Gastroesophageal sphincter (tissue), 3 donors: ENCODE results near the gene CREM.

Source experiments
- CTCF ChIP-seq, 4 experiments: fragments of 200-600 bp in 2 of 4; fragments of 450-650 bp in 2 of 4; sonication (generic) in 1 of 4; IDR thresholded peaks; one replicate each; pipeline ENCODE4 v1.5.1; 2017 to 2019; ENCODE audit warnings: antibody characterized with exemption in 4 of 4, mild to moderate bottlenecking in 2 of 4, moderate library complexity in 2 of 4
- EP300 ChIP-seq: sonication (generic); formaldehyde crosslinking; IDR thresholded peaks from one replicate; pipeline ENCODE4 v1.6.1; 2017; ENCODE audit warnings: antibody characterized with exemption, mild to moderate bottlenecking
- POLR2A ChIP-seq, 2 donors: fragments of 450-650 bp; IDR thresholded peaks; one replicate each; pipeline ENCODE4 v1.6.1; 2017; ENCODE audit warnings: antibody characterized with exemption in 2 of 2, mild to moderate bottlenecking in 2 of 2, moderate library complexity in 1 of 2
- POLR2AphosphoS5 ChIP-seq: sonication (generic); formaldehyde crosslinking; IDR thresholded peaks from one replicate; pipeline ENCODE4 v1.6.1; 2017; ENCODE audit warnings: antibody characterized with exemption

- TF ChIP-seq POLR2AphosphoS5, result no peak
- no peak for TF ChIP-seq CTCF (IDR thresholded peaks at IDR 0.05)
- TF ChIP-seq POLR2A (IDR thresholded peaks at IDR 0.05), result no peak
- no peak for TF ChIP-seq EP300
These were observed 9.2 kb downstream of the CREM start for GRCh38 chr10:35135861-35136260.
